ENCODE measurements around the gene ENG. TPM values are rescaled to one million over a fixed set of nuclear protein-coding genes. Genes with fewer than 3 reads are reported as not detected.
A peak's percentile ranks its signal among the peaks of the same experiment; 100 is the strongest.

The ENG gene
- total RNA-seq, 1 donor = 60.8 TPM

GRCh38 chr9:127801955-127802575 is 52.4 kb downstream of the ENG start:
- Histone ChIP-seq H3K27ac (ENCODE audit: low read depth, low read length) (peak overlapping the region; percentile 52), H2AFZ (ENCODE audit: low read length) (peak overlapping the region; percentile 92), H3K36me3 (ENCODE audit: insufficient read depth, low read length) (peaks cover 24% of the 10 kb centered on the region)

GRCh38 chr9:127796852-127797370 is 57.5 kb downstream of the ENG start:
- H3K27ac ChIP-seq (ENCODE audit: low read depth, low read length) = no peak overlapping the region
- H4K20me1 ChIP-seq (ENCODE audit: insufficient read depth, low read length) = peaks cover 9% of the 10 kb centered on the region
- peaks cover 20% of the 10 kb centered on the region for H3K4me1 ChIP-seq (ENCODE audit: insufficient read depth, low read length)
- TF ChIP-seq CTCF (IDR thresholded peaks at IDR 0.05; ENCODE audit: extremely low read depth, low read depth, low read length) = no peak
- no peak overlapping the region for H3K4me3 ChIP-seq (ENCODE audit: insufficient read depth, low read length)
- no peak overlapping the region for H2AFZ ChIP-seq (ENCODE audit: low read length)
- no peaks in the 10 kb centered on the region for H3K27me3 ChIP-seq (ENCODE audit: insufficient read depth, low read length)
- H3K79me2 ChIP-seq (ENCODE audit: insufficient read depth, low read length) = no peaks in the 10 kb centered on the region
- H3K9me3 ChIP-seq (ENCODE audit: low read depth, low read length) = no peaks in the 10 kb centered on the region
- H3K4me2 ChIP-seq (ENCODE audit: insufficient read depth, low read length) = no peak overlapping the region
- no peak for DNase-seq (ENCODE audit: insufficient read length, low spot score, missing footprints)
- H3K36me3 ChIP-seq (ENCODE audit: insufficient read depth, low read length) = peaks cover 10% of the 10 kb centered on the region

More at GRCh38 chr9:127801955-127802575, 52.4 kb downstream of the ENG start:
- Histone ChIP-seq H3K27me3 (ENCODE audit: insufficient read depth, low read length) (no peaks in the 10 kb centered on the region), H3K4me1 (ENCODE audit: insufficient read depth, low read length) (peaks cover 23% of the 10 kb centered on the region), H4K20me1 (ENCODE audit: insufficient read depth, low read length) (peaks cover 10% of the 10 kb centered on the region), H3K4me3 (ENCODE audit: insufficient read depth, low read length) (peak overlapping the region; percentile 83), H3K79me2 (ENCODE audit: insufficient read depth, low read length) (peaks cover 33% of the 10 kb centered on the region), H3K9me3 (ENCODE audit: low read depth, low read length) (no peaks in the 10 kb centered on the region), H3K4me2 (ENCODE audit: insufficient read depth, low read length) (peak overlapping the region; percentile 81)
- DNase-seq (ENCODE audit: insufficient read length, low spot score, missing footprints) = peak; percentile 46
- TF ChIP-seq CTCF (IDR thresholded peaks at IDR 0.05; ENCODE audit: extremely low read depth, low read depth, low read length) = no peak

GRCh38 chr9:127796225-127796813 is 58.1 kb downstream of the ENG start:
- no peak for TF ChIP-seq CTCF (IDR thresholded peaks at IDR 0.05; ENCODE audit: extremely low read depth, low read depth, low read length)
- no peak overlapping the region for H3K27ac ChIP-seq (ENCODE audit: low read depth, low read length)
- no peak overlapping the region for H3K4me2 ChIP-seq (ENCODE audit: insufficient read depth, low read length)
- H2AFZ ChIP-seq (ENCODE audit: low read length) = no peak overlapping the region
- H3K36me3 ChIP-seq (ENCODE audit: insufficient read depth, low read length) = peaks cover 14% of the 10 kb centered on the region
- peaks cover 20% of the 10 kb centered on the region for H3K4me1 ChIP-seq (ENCODE audit: insufficient read depth, low read length)
- H4K20me1 ChIP-seq (ENCODE audit: insufficient read depth, low read length) = peaks cover 9% of the 10 kb centered on the region
- peak; percentile 89 for DNase-seq (ENCODE audit: insufficient read length, low spot score, missing footprints)
- no peaks in the 10 kb centered on the region for H3K79me2 ChIP-seq (ENCODE audit: insufficient read depth, low read length)
- no peaks in the 10 kb centered on the region for H3K9me3 ChIP-seq (ENCODE audit: low read depth, low read length)
- no peaks in the 10 kb centered on the region for H3K27me3 ChIP-seq (ENCODE audit: insufficient read depth, low read length)
- H3K4me3 ChIP-seq (ENCODE audit: insufficient read depth, low read length) = no peak overlapping the region
